ENCODE data around the gene DENND5A. TPM values are rescaled to one million over a fixed set of nuclear protein-coding genes. Genes with fewer than 3 reads are reported as not detected.

DENND5A gene
- total RNA-seq, 2 donors from 2014 or later = 22.1 to 31.3 TPM

GRCh38 chr11:9112075-9112474, 153.1 kb downstream of the DENND5A start:
- peaks cover 14% of the 10 kb centered on the region for H3K4me1 ChIP-seq
- H3K36me3 ChIP-seq (replicated peaks in 1 of 2; ENCODE audit: insufficient read depth in 1 of 2, low read depth in 2 of 2) = no peaks in the 10 kb centered on the region
- no peaks in the 10 kb centered on the region for H3K9me3 ChIP-seq
- H3K27me3 ChIP-seq = no peaks in the 10 kb centered on the region
- 81 to 82% methylated on average over 2 of the region's 2 CpGs for WGBS, 2 donors
- no peak overlapping the region for H3K27ac ChIP-seq
- no peak for ATAC-seq
- no peak for TF ChIP-seq POLR2A (IDR thresholded peaks at IDR 0.05)
- no peak for TF ChIP-seq CTCF (IDR thresholded peaks at IDR 0.05)
- intact Hi-C loops (cut with DNase I) = no loop called here
- DNase-seq = no peak
- no peak overlapping the region for H3K4me3 ChIP-seq

- intact Hi-C loops (cut with DNase I) = no loop called here
- Histone ChIP-seq H3K27me3 (no peaks in the 10 kb centered on the region), H3K4me3 (no peak overlapping the region), H3K27ac (no peak overlapping the region), H3K9me3 (no peaks in the 10 kb centered on the region), H3K4me1 (peaks cover 14% of the 10 kb centered on the region), H3K36me3 (replicated peaks in 1 of 2; ENCODE audit: insufficient read depth in 1 of 2, low read depth in 2 of 2) (no peaks in the 10 kb centered on the region)
- WGBS, 2 donors = 87 to 95% methylated on average over 3 of the region's 3 CpGs
- DNase-seq (no peak), ATAC-seq (no peak)
- TF ChIP-seq POLR2A (IDR thresholded peaks at IDR 0.05) (no peak), CTCF (IDR thresholded peaks at IDR 0.05) (no peak)
These were observed 155.1 kb downstream of the DENND5A start for GRCh38 chr11:9109858-9110731.

GRCh38 chr11:9104580-9104979, 160.6 kb downstream of the DENND5A start:
- WGBS, 2 donors = 94 to 97% methylated on average over 7 of the region's 7 CpGs
- intact Hi-C loops (cut with DNase I) = no loop called here
- no peak overlapping the region for H3K4me3 ChIP-seq
- no peaks in the 10 kb centered on the region for H3K27me3 ChIP-seq
- ATAC-seq (no peak), DNase-seq (no peak)
- H3K4me1 ChIP-seq = peaks cover 26% of the 10 kb centered on the region
- peak overlapping the region in 1 of 4 donors; percentile 17 for H3K27ac ChIP-seq
- H3K9me3 ChIP-seq = no peaks in the 10 kb centered on the region
- no peak for TF ChIP-seq CTCF (IDR thresholded peaks at IDR 0.05)
- no peak for TF ChIP-seq POLR2A (IDR thresholded peaks at IDR 0.05)
- no peaks in the 10 kb centered on the region for H3K36me3 ChIP-seq (replicated peaks in 1 of 2; ENCODE audit: insufficient read depth in 1 of 2, low read depth in 2 of 2)

GRCh38 chr11:9103542-9104276, 161.4 kb downstream of the DENND5A start:
- H3K27ac ChIP-seq = peak overlapping the region; percentile 17 to 68 (median 52)
- peak; percentile 90 for ATAC-seq
- peak; percentile 53 to 88 (median 76) for DNase-seq
- 40 to 52% methylated on average over 7 of the region's 7 CpGs for WGBS, 2 donors
- no peaks in the 10 kb centered on the region for H3K27me3 ChIP-seq
- peaks cover 26% of the 10 kb centered on the region for H3K4me1 ChIP-seq
- intact Hi-C loops (cut with DNase I) = no loop called here
- no peaks in the 10 kb centered on the region for H3K36me3 ChIP-seq (replicated peaks in 1 of 2; ENCODE audit: insufficient read depth in 1 of 2, low read depth in 2 of 2)
- no peak overlapping the region for H3K4me3 ChIP-seq
- H3K9me3 ChIP-seq = no peaks in the 10 kb centered on the region
- TF ChIP-seq POLR2A (IDR thresholded peaks at IDR 0.05) (no peak), CTCF (IDR thresholded peaks at IDR 0.05) (no peak)

Measured in body of pancreas (tissue), 4 donors.